GM13976 (cell line): ENCODE data around the gene HID1.

Source experiments
- DNase-seq: peaks from one replicate; pipeline ENCODE4 v3.0.0; 2012; ENCODE audit warnings: low spot score
- in situ Hi-C: fragments of 300-500 bp; cut with MboI; formaldehyde crosslinking; loops from one replicate; pipeline ENCODE4 v1.12.0; 2022; ENCODE audit warnings: low sequenced_read_pairs, mixed read lengths, inconsistent platforms; ENCODE audit not compliant: unreplicated experiment
- TF ChIP-seq, protein P1 (sequence below): IDR thresholded peaks from 2 replicates; pipeline ENCODE4 v1.5.1; 2012; ENCODE audit warnings: borderline replicate concordance, mild to moderate bottlenecking; ENCODE audit not compliant: insufficient read depth; ENCODE audit errors: extremely low read depth, missing control alignments, control extremely low read depth

HID1 gene, protein sequence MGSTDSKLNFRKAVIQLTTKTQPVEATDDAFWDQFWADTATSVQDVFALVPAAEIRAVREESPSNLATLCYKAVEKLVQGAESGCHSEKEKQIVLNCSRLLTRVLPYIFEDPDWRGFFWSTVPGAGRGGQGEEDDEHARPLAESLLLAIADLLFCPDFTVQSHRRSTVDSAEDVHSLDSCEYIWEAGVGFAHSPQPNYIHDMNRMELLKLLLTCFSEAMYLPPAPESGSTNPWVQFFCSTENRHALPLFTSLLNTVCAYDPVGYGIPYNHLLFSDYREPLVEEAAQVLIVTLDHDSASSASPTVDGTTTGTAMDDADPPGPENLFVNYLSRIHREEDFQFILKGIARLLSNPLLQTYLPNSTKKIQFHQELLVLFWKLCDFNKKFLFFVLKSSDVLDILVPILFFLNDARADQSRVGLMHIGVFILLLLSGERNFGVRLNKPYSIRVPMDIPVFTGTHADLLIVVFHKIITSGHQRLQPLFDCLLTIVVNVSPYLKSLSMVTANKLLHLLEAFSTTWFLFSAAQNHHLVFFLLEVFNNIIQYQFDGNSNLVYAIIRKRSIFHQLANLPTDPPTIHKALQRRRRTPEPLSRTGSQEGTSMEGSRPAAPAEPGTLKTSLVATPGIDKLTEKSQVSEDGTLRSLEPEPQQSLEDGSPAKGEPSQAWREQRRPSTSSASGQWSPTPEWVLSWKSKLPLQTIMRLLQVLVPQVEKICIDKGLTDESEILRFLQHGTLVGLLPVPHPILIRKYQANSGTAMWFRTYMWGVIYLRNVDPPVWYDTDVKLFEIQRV

DNA sequence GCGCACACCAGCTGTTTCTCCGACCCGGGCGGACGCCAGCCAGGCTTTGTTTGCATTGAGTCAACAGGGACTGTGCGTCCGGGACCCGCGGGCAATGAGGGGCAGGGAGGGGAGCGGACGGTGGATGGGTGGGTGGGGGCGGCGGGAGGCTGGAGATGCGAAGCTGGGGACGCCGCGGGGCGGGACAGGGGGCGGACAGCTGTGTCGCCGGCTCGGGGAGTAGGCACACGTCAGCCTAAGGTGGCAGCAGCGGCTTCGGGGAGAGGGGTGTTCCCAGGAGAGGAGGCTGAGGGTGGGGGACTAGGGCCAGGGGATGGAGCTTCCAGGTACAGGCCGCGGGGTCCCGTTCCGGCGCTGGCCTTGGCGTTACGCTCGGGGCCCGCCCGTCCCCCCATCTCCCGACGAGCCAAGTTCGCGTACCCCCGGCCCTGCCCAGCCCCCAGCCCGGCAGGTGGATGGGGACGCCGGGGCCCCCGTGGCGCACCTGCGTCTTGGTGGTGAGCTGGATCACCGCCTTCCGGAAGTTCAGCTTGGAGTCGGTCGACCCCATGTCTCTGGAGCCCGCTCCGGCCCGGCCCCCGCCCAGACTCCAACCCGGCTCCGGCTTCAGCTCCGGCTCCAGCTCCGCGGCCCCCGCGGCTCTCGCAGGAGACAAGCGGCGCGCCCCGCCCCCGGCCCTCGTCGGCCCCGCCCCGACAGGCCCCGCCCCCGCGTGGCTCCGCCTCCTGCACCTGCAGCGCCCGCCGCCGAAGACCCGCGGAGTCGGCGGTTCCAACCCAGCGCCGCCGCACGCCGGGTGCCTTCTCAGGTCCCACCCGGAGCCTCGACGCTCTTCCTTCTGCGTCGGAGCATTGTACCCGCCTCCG lies at the start of gene HID1:
Gene HID1 (minus strand): TSS at position 653 of the 866 bp plus-strand sequence. CDS start 103 bp downstream, at position 550.
- TF ChIP-seq, protein P1, sequence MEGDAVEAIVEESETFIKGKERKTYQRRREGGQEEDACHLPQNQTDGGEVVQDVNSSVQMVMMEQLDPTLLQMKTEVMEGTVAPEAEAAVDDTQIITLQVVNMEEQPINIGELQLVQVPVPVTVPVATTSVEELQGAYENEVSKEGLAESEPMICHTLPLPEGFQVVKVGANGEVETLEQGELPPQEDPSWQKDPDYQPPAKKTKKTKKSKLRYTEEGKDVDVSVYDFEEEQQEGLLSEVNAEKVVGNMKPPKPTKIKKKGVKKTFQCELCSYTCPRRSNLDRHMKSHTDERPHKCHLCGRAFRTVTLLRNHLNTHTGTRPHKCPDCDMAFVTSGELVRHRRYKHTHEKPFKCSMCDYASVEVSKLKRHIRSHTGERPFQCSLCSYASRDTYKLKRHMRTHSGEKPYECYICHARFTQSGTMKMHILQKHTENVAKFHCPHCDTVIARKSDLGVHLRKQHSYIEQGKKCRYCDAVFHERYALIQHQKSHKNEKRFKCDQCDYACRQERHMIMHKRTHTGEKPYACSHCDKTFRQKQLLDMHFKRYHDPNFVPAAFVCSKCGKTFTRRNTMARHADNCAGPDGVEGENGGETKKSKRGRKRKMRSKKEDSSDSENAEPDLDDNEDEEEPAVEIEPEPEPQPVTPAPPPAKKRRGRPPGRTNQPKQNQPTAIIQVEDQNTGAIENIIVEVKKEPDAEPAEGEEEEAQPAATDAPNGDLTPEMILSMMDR: no peak
- DNase-seq: peak; percentile 90
- in situ Hi-C loops: no loop called here

DNA sequence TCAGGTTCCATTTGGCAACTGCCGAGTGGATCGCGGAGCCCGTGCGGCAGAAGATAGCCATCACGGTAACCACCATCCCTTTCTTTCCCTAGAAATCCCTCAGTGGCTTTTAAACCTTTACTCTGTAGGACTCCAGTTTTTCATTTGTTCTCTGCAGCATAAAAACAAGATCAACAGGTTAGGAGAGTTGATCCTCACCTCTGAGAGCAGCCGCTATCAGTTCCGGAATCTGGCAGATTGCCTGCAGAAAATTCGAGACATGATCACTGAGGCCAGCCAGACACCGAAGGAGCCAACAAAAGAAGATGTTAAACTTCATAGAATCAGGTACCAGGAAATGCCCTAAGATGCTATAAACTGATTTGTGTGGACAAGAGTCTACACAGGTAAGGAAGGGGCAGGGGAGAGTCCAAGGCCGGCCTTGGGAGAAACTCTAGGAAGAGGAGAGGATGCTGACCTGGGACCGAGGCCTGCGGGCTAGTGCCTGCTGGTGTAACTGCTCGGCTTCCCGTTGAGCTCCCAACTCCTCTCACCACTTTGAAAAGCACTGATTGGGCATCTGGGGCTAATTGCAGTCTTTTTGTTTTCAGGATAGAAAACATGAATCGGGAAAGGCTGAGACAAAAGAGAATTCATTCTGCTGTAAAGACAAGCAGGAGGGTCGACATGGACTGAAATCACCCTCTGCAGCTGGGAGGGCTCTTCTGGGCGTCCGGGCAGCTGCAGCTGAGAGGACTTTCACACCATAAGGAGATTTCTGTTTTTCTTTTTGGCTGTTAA lies 48.0 kb upstream of the HID1 start:
- in situ Hi-C loops: no loop called here
- no peak for DNase-seq
- TF ChIP-seq, protein P1: no peak

DNA sequence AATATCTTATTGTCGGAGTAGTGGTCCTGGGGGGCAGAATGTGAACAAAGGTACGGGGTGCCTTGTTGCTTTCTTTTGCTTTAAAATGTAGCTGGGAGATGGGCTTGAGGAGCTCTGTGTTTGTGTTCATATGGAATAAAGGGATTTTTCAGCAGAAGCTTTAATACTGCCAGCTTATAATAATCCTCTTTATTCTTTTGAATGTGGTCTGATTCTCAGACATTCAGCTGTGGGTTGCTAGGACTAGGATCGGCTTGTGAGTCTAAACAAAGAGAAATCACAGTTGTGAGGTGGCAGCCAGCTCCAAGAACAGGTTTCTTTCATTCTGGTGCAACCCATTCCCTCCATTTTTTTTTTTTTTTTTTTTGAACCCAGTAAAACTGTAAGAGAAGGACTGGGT lies 47.2 kb upstream of the HID1 start:
- DNase-seq: no peak
- TF ChIP-seq, protein P1: no peak
- in situ Hi-C loops: no loop called here

DNA sequence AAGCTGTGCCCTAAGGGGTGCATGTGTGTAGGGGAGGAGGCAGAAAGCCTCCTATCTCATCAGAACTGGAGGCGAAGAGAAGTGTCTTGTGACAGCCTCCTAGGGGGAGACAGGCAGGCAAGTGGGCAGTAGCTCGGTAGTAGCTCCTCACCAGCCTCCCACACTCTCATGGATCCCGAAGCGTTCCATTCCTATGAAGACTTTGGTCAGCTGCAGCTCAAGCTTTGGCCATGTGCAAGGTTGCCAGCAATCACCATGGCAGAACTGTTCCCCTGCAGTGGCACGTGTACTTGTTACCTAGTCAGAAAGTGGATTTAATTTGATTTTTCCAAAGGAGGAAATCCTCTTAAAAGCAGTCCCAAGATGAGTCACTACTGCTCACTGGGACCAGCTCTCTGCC lies 46.6 kb upstream of the HID1 start:
- in situ Hi-C loops: no loop called here
- TF ChIP-seq, protein P1: no peak
- DNase-seq: no peak

DNA sequence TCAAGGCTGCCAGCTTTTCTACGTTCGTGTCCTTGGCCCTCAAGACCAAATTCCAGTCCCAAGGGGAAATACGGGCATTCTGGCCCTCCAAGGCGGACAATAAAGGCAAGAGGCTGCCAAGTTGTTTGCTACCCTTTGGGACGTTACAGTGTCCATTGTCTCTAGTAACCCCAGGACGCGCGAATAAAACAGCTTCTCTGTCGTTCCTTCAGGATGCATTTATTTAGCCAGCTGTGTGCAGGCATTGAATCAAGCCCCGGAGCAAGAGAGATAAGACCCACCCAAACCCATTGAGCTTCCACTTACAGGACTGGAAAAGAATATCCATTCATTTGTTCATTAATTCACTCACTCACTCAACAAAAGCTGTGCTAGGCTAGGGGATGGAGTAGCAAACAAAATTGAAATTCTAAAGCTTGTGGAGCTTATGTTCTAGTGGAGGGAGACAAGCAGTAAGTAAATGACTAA lies 40.6 kb upstream of the HID1 start:
- DNase-seq: no peak
- in situ Hi-C loops: no loop called here
- TF ChIP-seq, protein P1: no peak
